H9 (cell line): ENCODE measurements around the gene PGPEP1. TPM values are rescaled to one million over a fixed set of nuclear protein-coding genes. Genes with fewer than 3 reads are reported as not detected.

Experiments used
- DNase-seq: peaks from one replicate; pipeline ENCODE4 v3.0.0-alpha.2; 2017
- H2AFZ ChIP-seq: one replicate; pipeline ENCODE4 v1.6.1; 2013; ENCODE audit warnings: mild to moderate bottlenecking, low read length, control low read depth, moderate library complexity
- H2AK5ac ChIP-seq: 2 replicates; pipeline ENCODE4 v1.6.1; 2013; ENCODE audit warnings: low read length, control low read depth, mixed read lengths; ENCODE audit not compliant: insufficient read length
- H2BK120ac ChIP-seq: one replicate; pipeline ENCODE4 v1.6.1; 2013; ENCODE audit warnings: low read depth, mild to moderate bottlenecking, low read length, control low read depth, inconsistent platforms; ENCODE audit not compliant: poor library complexity, severe bottlenecking
- H2BK12ac ChIP-seq: 2 replicates; pipeline ENCODE4 v1.6.1; 2013; ENCODE audit warnings: low read length, control low read depth, mixed read lengths, low read depth; ENCODE audit not compliant: insufficient read length
- H2BK15ac ChIP-seq: 2 replicates; pipeline ENCODE4 v1.6.1; 2013; ENCODE audit warnings: low read depth, low read length, control low read depth
- H2BK20ac ChIP-seq: one replicate; pipeline ENCODE4 v1.6.1; 2013; ENCODE audit warnings: low read depth, mild to moderate bottlenecking, low read length, control low read depth, inconsistent platforms; ENCODE audit not compliant: poor library complexity, severe bottlenecking
- H2BK5ac ChIP-seq: 2 replicates; pipeline ENCODE4 v1.6.1; 2013; ENCODE audit warnings: low read length, control low read depth, mixed read lengths; ENCODE audit not compliant: insufficient read length
- H3K14ac ChIP-seq: 2 replicates; pipeline ENCODE4 v1.6.1; 2013; ENCODE audit warnings: low read length, control low read depth; ENCODE audit not compliant: insufficient read depth
- H3K18ac ChIP-seq: 2 replicates; pipeline ENCODE4 v1.6.1; 2013; ENCODE audit warnings: low read depth, mild to moderate bottlenecking, mixed read lengths, low read length, control low read depth; ENCODE audit not compliant: insufficient read length
- H3K23ac ChIP-seq: 2 replicates; pipeline ENCODE4 v1.6.1; 2013; ENCODE audit warnings: low read length, control low read depth, mixed read lengths, low read depth; ENCODE audit not compliant: insufficient read length
- H3K23me2 ChIP-seq: 2 replicates; pipeline ENCODE4 v1.6.1; 2013; ENCODE audit warnings: low read depth, mild to moderate bottlenecking, mixed read lengths, low read length, control low read depth; ENCODE audit not compliant: insufficient read length, poor library complexity, severe bottlenecking
- H3K27ac ChIP-seq: 2 replicates; pipeline ENCODE4 v1.5.1; 2013; ENCODE audit warnings: low read length, control low read depth, mixed read lengths, low read depth; ENCODE audit not compliant: insufficient read length
- H3K27me3 ChIP-seq: 2 replicates; pipeline ENCODE4 v1.6.1; 2013; ENCODE audit warnings: low read length, control low read depth, inconsistent platforms; ENCODE audit not compliant: insufficient read depth
- H3K4ac ChIP-seq: 2 replicates; pipeline ENCODE4 v1.6.1; 2013; ENCODE audit warnings: low read depth, mild to moderate bottlenecking, control low read depth, inconsistent platforms, low read length, moderate library complexity
- H3K4me1 ChIP-seq: 2 replicates; pipeline ENCODE4 v1.6.1; 2013; ENCODE audit warnings: low read length, control low read depth, inconsistent platforms; ENCODE audit not compliant: insufficient read depth
- H3K4me2 ChIP-seq: 2 replicates; pipeline ENCODE4 v1.6.1; 2013; ENCODE audit warnings: low read length, control low read depth, mixed read lengths; ENCODE audit not compliant: insufficient read length, insufficient read depth
- H3K56ac ChIP-seq: 2 replicates; pipeline ENCODE4 v1.6.1; 2013; ENCODE audit warnings: low read depth, mild to moderate bottlenecking, mixed read lengths, low read length, control low read depth; ENCODE audit not compliant: insufficient read length
- H3K79me1 ChIP-seq: 2 replicates; pipeline ENCODE4 v1.6.1; 2013; ENCODE audit warnings: low read depth, mild to moderate bottlenecking, moderate library complexity, low read length, control low read depth, inconsistent platforms; ENCODE audit not compliant: insufficient read depth, poor library complexity, severe bottlenecking
- H3K79me2 ChIP-seq: 2 replicates; pipeline ENCODE4 v1.6.1; 2013; ENCODE audit warnings: low read length, control low read depth, inconsistent platforms; ENCODE audit not compliant: insufficient read depth
- H3K9ac ChIP-seq: 2 replicates; pipeline ENCODE4 v1.6.1; 2013; ENCODE audit warnings: low read length, control low read depth, mixed read lengths; ENCODE audit not compliant: insufficient read length; ENCODE audit errors: extremely low read depth
- H3K9me3 ChIP-seq: one replicate; pipeline ENCODE4 v1.6.1; 2013; ENCODE audit warnings: low read depth, low read length, inconsistent platforms; ENCODE audit not compliant: control insufficient read depth
- H3T11ph ChIP-seq: one replicate; pipeline ENCODE4 v1.6.1; 2013; ENCODE audit warnings: mild to moderate bottlenecking, low read length, control low read depth, inconsistent platforms
- H4K20me1 ChIP-seq: one replicate; pipeline ENCODE4 v1.6.1; 2013; ENCODE audit not compliant: control insufficient read depth, insufficient read length, insufficient read depth
- H4K5ac ChIP-seq: 2 replicates; pipeline ENCODE4 v1.6.1; 2013; ENCODE audit warnings: low read depth, mild to moderate bottlenecking, mixed read lengths, low read length, control low read depth; ENCODE audit not compliant: insufficient read length
- H4K8ac ChIP-seq: replicated peaks from 2 replicates; pipeline ENCODE4 v1.6.1; 2013; ENCODE audit warnings: low read length, control low read depth, mixed read lengths, low read depth; ENCODE audit not compliant: insufficient read length
- H4K91ac ChIP-seq: 2 replicates; pipeline ENCODE4 v1.6.1; 2013; ENCODE audit warnings: low read depth, mild to moderate bottlenecking, moderate library complexity, mixed read lengths, low read length, control low read depth; ENCODE audit not compliant: insufficient read length
- H3K27ac Mint-ChIP-seq, 3 experiments: 2 replicates in 2 of 3; 3 replicates in 1 of 3; pipeline ENCODE4 v1.8.0; 2020 to 2021; ENCODE audit warnings: mixed read lengths in 3 of 3, mild to moderate bottlenecking in 1 of 3, moderate library complexity in 1 of 3
- H3K27me3 Mint-ChIP-seq: 2 replicates; pipeline ENCODE4 v1.8.0; 2021; ENCODE audit warnings: low read depth, mild to moderate bottlenecking, moderate library complexity, mixed read lengths
- H3K36me3 Mint-ChIP-seq, 3 experiments: 2 replicates in 2 of 3; 3 replicates in 1 of 3; pipeline ENCODE4 v1.8.0; 2020 to 2021; ENCODE audit warnings: low read depth in 3 of 3, mixed read lengths in 3 of 3; ENCODE audit not compliant: insufficient read depth in 1 of 3
- H3K4me1 Mint-ChIP-seq, 2 experiments: 2 replicates each; pipeline ENCODE4 v1.8.0; 2020; ENCODE audit warnings: mixed read lengths in 2 of 2
- H3K4me3 Mint-ChIP-seq, 2 experiments: 2 replicates in 1 of 2; 3 replicates in 1 of 2; pipeline ENCODE4 v1.8.0; 2020 to 2021; ENCODE audit warnings: mild to moderate bottlenecking in 2 of 2, mixed read lengths in 2 of 2, moderate library complexity in 1 of 2
- H3K9me3 Mint-ChIP-seq, 2 experiments: 2 replicates in 1 of 2; 3 replicates in 1 of 2; pipeline ENCODE4 v1.8.0; 2020; ENCODE audit warnings: mild to moderate bottlenecking in 2 of 2, mixed read lengths in 2 of 2, moderate library complexity in 1 of 2
- CTCF ChIP-seq: fragments of 200-600 bp; sonication (generic); conservative IDR thresholded peaks from 3 replicates; pipeline ENCODE4 v1.8.0; 2021; ENCODE audit warnings: antibody characterized with exemption, mild to moderate bottlenecking
- WGBS: extraction: QIAGEN DNeasy Blood & Tissue Kit; methylation state at CpG from one replicate; pipeline ENCODE4 v1.1.7; 2013; ENCODE audit warnings: missing lambda C conversion rate, low lambda C conversion rate, mixed read lengths; ENCODE audit not compliant: insufficient read length; ENCODE audit errors: extremely low coverage; 5-methylcytosine and 5-hydroxymethylcytosine counted together
- total RNA-seq: library from RNA; stranded (reverse); gene quantifications from 2 replicates; pipeline ENCODE4 v1.2.1, GENCODE V29; 2021

The PGPEP1 gene
- total RNA-seq, 1 experiment from 2014 or later = 64.8 TPM

DNA sequence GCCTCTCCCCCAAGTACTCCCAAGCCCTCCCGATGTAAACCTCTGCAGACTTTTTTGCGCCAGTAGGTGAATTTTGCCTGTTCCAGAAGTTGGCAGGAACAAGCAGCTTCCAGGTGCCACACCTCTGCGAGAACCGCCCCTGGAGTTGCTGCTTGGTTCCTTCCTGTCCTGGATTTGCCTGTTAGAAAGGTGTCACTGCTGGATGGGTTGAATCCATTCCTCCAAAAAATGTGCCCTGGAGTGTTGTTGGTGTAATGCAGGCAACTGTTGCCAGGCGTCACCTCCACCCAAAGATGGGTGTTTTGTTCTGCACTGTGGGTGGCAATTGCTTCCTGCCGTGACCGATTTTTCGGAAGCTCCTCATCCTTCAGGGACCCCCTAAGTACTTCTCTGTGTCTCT, 5.7 kb downstream of the PGPEP1 start:
- Histone ChIP-seq H3K79me2 (no peaks in the 10 kb centered on the region), H3K14ac (no peak overlapping the region), H2AFZ (no peak overlapping the region), H3K27ac (no peak overlapping the region), H2BK120ac (no peak overlapping the region), H4K20me1 (no peaks in the 10 kb centered on the region), H3K56ac (no peak overlapping the region), H4K5ac (no peak overlapping the region), H4K91ac (no peak overlapping the region), H2BK12ac (no peak overlapping the region), H2BK20ac (no peak overlapping the region), H2BK5ac (no peak overlapping the region), H3K79me1 (no peaks in the 10 kb centered on the region), H3K9me3 (no peaks in the 10 kb centered on the region), H2BK15ac (no peak overlapping the region), H3K18ac (peak overlapping the region; percentile 44), H3K27me3 (no peaks in the 10 kb centered on the region), H3T11ph (no peak overlapping the region), H3K4ac (no peak overlapping the region), H3K9ac (no peak overlapping the region), H3K4me2 (no peak overlapping the region), H4K8ac (no peak overlapping the region), H3K23me2 (peaks cover 1% of the 10 kb centered on the region), H2AK5ac (no peak overlapping the region), H3K23ac (no peak overlapping the region), H3K4me1 (peaks cover 2% of the 10 kb centered on the region)
- H3K9me3 Mint-ChIP-seq = no peaks in the 10 kb centered on the region; a peak in 2 of 5 replicates
- H3K4me1 Mint-ChIP-seq = peaks cover 41 to 43% of the 10 kb centered on the region in 2 experiments
- no peak; the same call in 2 of the 3 replicates for TF ChIP-seq CTCF
- H3K27ac Mint-ChIP-seq = peak overlapping the region; percentile 88 to 96 (median 95)
- peak overlapping the region; percentile 25 to 60 for H3K4me3 Mint-ChIP-seq
- WGBS = no CpG with 5 or more reads among the region's 8 CpGs
- H3K36me3 Mint-ChIP-seq = peaks cover 0 to 49% (median 8%) of the 10 kb centered on the region in 3 experiments; a peak in 5 of 7 replicates
- no peaks in the 10 kb centered on the region for H3K27me3 Mint-ChIP-seq
- DNase-seq = peak; percentile 84
